Measurements from ENCODE around the gene BGN. TPM values are rescaled to one million over a fixed set of nuclear protein-coding genes. Genes with fewer than 3 reads are reported as not detected.
A peak's percentile ranks its signal among the peaks of the same experiment; 100 is the strongest.

The BGN gene
- total RNA-seq, 1 donor from 2014 or later: 50.0 TPM

- no peak overlapping the region for H3K27ac Mint-ChIP-seq (ENCODE audit: unreplicated experiment)
- peaks cover 5% of the 10 kb centered on the region for H3K4me1 Mint-ChIP-seq (ENCODE audit: low read depth, unreplicated experiment)
- H3K9ac ChIP-seq (ENCODE audit: low read length): no peak overlapping the region
- H3K4me2 ChIP-seq (ENCODE audit: low read length): no peak overlapping the region
- no peak for TF ChIP-seq CTCF (IDR thresholded peaks at IDR 0.05; ENCODE audit: insufficient read depth, low read depth, low read length)
- TF ChIP-seq EZH2 (IDR thresholded peaks at IDR 0.05; ENCODE audit: insufficient read depth, low read length): peak; percentile 61
- H2AFZ ChIP-seq (ENCODE audit: low read depth, low read length): no peak overlapping the region
- peaks cover 14% of the 10 kb centered on the region for H3K27me3 Mint-ChIP-seq (ENCODE audit: low read depth, unreplicated experiment)
- H3K9me3 ChIP-seq (ENCODE audit: insufficient read depth, low read depth, low read length): no peaks in the 10 kb centered on the region
- H3K36me3 ChIP-seq (ENCODE audit: insufficient read depth, low read length): no peaks in the 10 kb centered on the region
- peaks cover 14% of the 10 kb centered on the region for H3K27me3 ChIP-seq (ENCODE audit: insufficient read depth, low read length)
- FAIRE-seq: no peak
- peaks cover 9% of the 10 kb centered on the region for H4K20me1 ChIP-seq (ENCODE audit: insufficient read depth, low read length)
- H3K36me3 Mint-ChIP-seq (ENCODE audit: low read depth, unreplicated experiment): no peaks in the 10 kb centered on the region
- peaks cover 14% of the 10 kb centered on the region for H3K4me1 ChIP-seq (ENCODE audit: insufficient read depth, low read length)
- H3K79me2 ChIP-seq (ENCODE audit: insufficient read depth, low read length): no peaks in the 10 kb centered on the region
- DNase-seq (ENCODE audit: low read depth): no peak
- H3K4me3 Mint-ChIP-seq (ENCODE audit: unreplicated experiment): peak overlapping the region; percentile 67
- no peaks in the 10 kb centered on the region for H3K9me3 Mint-ChIP-seq (ENCODE audit: unreplicated experiment)
- H3K4me3 ChIP-seq (ENCODE audit: insufficient read depth, low read depth, low read length): no peak overlapping the region
- H3K27ac ChIP-seq (ENCODE audit: low read depth, low read length): no peak overlapping the region
Measured at GRCh38 chrX:153517946-153518834, 23.4 kb downstream of the BGN start.

- Mint-ChIP-seq H3K4me3 (ENCODE audit: unreplicated experiment) (no peak overlapping the region), H3K9me3 (ENCODE audit: unreplicated experiment) (no peaks in the 10 kb centered on the region), H3K27ac (ENCODE audit: unreplicated experiment) (no peak overlapping the region), H3K36me3 (ENCODE audit: low read depth, unreplicated experiment) (no peaks in the 10 kb centered on the region), H3K4me1 (ENCODE audit: low read depth, unreplicated experiment) (peaks cover 5% of the 10 kb centered on the region), H3K27me3 (ENCODE audit: low read depth, unreplicated experiment) (peaks cover 14% of the 10 kb centered on the region)
- Histone ChIP-seq H3K9me3 (ENCODE audit: insufficient read depth, low read depth, low read length) (no peaks in the 10 kb centered on the region), H3K9ac (ENCODE audit: low read length) (no peak overlapping the region), H3K79me2 (ENCODE audit: insufficient read depth, low read length) (no peaks in the 10 kb centered on the region), H3K27me3 (ENCODE audit: insufficient read depth, low read length) (peaks cover 14% of the 10 kb centered on the region), H3K4me2 (ENCODE audit: low read length) (peak overlapping the region; percentile 67), H3K27ac (ENCODE audit: low read depth, low read length) (no peak overlapping the region), H4K20me1 (ENCODE audit: insufficient read depth, low read length) (peaks cover 5% of the 10 kb centered on the region), H3K4me3 (ENCODE audit: insufficient read depth, low read depth, low read length) (no peak overlapping the region), H3K4me1 (ENCODE audit: insufficient read depth, low read length) (peaks cover 14% of the 10 kb centered on the region), H3K36me3 (ENCODE audit: insufficient read depth, low read length) (no peaks in the 10 kb centered on the region), H2AFZ (ENCODE audit: low read depth, low read length) (no peak overlapping the region)
- FAIRE-seq: peak; percentile 87
- no peak for TF ChIP-seq CTCF (IDR thresholded peaks at IDR 0.05; ENCODE audit: insufficient read depth, low read depth, low read length)
- no peak for TF ChIP-seq EZH2 (IDR thresholded peaks at IDR 0.05; ENCODE audit: insufficient read depth, low read length)
- no peak for DNase-seq (ENCODE audit: low read depth)
Measured at GRCh38 chrX:153519569-153520286, 24.9 kb downstream of the BGN start.

Data from astrocyte (in vitro differentiated cells and primary cell).